GM12891 (cell line): Measurements from ENCODE around the gene C5orf58.

ENCODE experiments used
- PAX5 ChIP-seq: IDR thresholded peaks from 2 replicates; pipeline ENCODE4 v1.6.1; 2011; ENCODE audit warnings: low read length, moderate library complexity, mild to moderate bottlenecking; ENCODE audit not compliant: insufficient read depth, severe bottlenecking
- POLR2A ChIP-seq: IDR thresholded peaks from 2 replicates; pipeline ENCODE4 v1.6.1; 2011; ENCODE audit warnings: low read depth, low read length, control low read depth
- POLR2AphosphoS5 ChIP-seq: IDR thresholded peaks from 2 replicates; pipeline ENCODE4 v1.6.1; 2011; ENCODE audit warnings: low read depth, low read length, control low read depth
- POU2F2 ChIP-seq: IDR thresholded peaks from 2 replicates; pipeline ENCODE4 v1.6.1; 2011; ENCODE audit warnings: low read depth, mild to moderate bottlenecking, control low read depth, low read length, moderate library complexity
- SPI1 ChIP-seq: IDR thresholded peaks from 2 replicates; pipeline ENCODE4 v1.6.1; 2011; ENCODE audit warnings: low read depth, low read length, control low read depth
- TAF1 ChIP-seq: IDR thresholded peaks from 2 replicates; pipeline ENCODE4 v1.6.1; 2011; ENCODE audit warnings: low read depth, low read length, control low read depth

DNA sequence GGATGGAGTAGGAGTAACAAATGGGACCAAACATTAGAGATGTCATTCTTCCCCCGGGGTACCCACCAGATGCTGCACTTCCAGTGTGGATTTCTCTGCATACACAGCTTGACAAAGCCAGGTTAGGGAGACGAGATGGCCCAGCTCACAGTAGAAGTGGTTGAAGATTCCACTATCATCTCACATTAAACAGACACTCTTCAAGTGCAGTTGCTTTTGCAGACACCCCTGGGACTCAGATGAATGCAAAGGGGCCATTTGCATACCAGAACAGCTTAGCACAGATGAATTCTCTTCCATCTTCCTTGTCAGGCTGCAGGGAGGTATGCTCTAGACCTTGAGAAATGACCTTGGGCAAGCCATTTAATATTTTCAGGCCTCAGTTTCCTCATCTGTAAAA lies 12.6 kb upstream of the C5orf58 start:
- TF ChIP-seq POLR2AphosphoS5 = no peak
- no peak for TF ChIP-seq POLR2A
- no peak for TF ChIP-seq PAX5
- TF ChIP-seq TAF1 = no peak
- TF ChIP-seq SPI1 = no peak
- no peak for TF ChIP-seq POU2F2
